Measurements from ENCODE around the gene MIDN. TPM values are rescaled to one million over a fixed set of nuclear protein-coding genes. Genes with fewer than 3 reads are reported as not detected.

The MIDN gene
- total RNA-seq, 4 donors from 2014 or later: 20.3 to 72.2 (median 31.8) TPM

DNA sequence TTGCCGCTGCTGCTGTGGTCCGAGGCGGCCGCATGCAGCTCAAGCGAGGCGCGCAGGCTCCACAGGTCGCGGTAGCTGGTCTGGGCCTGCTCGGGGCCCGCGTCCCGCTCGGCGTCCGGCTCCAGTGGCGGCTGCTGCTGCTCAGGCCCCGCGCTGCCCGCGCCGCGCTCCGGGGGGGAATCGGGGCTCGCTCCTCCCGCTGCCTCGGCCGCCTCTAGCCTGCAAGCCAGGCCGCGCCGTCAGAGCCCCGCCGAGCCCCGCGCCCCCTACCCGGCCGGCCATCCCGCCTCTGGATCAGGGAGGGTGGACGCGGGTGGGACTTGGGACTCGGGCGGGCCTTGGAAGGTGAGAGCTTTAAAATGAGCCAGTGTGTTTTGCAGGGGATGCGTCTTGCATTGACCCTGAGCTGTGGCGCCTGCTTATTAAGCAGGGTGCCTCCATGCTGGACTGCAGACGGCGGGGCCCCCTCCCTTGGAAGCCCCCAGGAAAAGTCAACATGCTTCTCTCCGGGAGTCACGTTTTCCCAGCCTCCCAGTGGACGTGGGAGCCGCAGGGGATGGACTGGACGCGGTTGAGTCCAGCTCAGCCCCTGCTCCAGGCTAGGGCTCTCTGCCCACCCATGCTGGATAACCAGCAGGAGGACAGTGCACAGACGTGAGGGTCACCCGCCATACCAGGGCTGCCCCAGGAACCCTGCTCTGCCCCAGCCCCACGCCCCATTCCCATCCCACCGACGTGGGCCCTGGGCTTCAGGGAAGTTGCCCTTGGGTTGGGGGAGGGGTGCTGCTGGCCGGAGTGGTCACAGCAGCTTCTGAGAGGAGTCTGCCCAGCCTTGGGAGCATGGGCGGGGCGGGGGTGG is 18.2 kb upstream of the MIDN start:
- H3K4me3 ChIP-seq: no peak overlapping the region
- H3K9me3 ChIP-seq: no peaks in the 10 kb centered on the region
- peaks cover 20 to 39% (median 32%) of the 10 kb centered on the region in 4 donors for H3K36me3 ChIP-seq
- peaks cover 16 to 22% (median 20%) of the 10 kb centered on the region in 4 donors for H3K4me1 ChIP-seq
- DNase-seq (ENCODE audit: extremely low spot score): no peak
- H3K27me3 ChIP-seq: no peaks in the 10 kb centered on the region
- intact Hi-C loops (cut with DNase I): no loop called here
- WGBS: 84% methylated on average over 29 of the region's 61 CpGs
- no peak overlapping the region for H3K27ac ChIP-seq (replicated peaks in 1 of 4)
- no peak for TF ChIP-seq EP300 (IDR thresholded peaks at IDR 0.05)
- no peak for TF ChIP-seq POLR2A (IDR thresholded peaks at IDR 0.05; ENCODE audit: low read depth)
- TF ChIP-seq POLR2AphosphoS5 (IDR thresholded peaks at IDR 0.05): no peak
- TF ChIP-seq, protein P1, sequence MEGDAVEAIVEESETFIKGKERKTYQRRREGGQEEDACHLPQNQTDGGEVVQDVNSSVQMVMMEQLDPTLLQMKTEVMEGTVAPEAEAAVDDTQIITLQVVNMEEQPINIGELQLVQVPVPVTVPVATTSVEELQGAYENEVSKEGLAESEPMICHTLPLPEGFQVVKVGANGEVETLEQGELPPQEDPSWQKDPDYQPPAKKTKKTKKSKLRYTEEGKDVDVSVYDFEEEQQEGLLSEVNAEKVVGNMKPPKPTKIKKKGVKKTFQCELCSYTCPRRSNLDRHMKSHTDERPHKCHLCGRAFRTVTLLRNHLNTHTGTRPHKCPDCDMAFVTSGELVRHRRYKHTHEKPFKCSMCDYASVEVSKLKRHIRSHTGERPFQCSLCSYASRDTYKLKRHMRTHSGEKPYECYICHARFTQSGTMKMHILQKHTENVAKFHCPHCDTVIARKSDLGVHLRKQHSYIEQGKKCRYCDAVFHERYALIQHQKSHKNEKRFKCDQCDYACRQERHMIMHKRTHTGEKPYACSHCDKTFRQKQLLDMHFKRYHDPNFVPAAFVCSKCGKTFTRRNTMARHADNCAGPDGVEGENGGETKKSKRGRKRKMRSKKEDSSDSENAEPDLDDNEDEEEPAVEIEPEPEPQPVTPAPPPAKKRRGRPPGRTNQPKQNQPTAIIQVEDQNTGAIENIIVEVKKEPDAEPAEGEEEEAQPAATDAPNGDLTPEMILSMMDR (IDR thresholded peaks at IDR 0.05): no peak

DNA sequence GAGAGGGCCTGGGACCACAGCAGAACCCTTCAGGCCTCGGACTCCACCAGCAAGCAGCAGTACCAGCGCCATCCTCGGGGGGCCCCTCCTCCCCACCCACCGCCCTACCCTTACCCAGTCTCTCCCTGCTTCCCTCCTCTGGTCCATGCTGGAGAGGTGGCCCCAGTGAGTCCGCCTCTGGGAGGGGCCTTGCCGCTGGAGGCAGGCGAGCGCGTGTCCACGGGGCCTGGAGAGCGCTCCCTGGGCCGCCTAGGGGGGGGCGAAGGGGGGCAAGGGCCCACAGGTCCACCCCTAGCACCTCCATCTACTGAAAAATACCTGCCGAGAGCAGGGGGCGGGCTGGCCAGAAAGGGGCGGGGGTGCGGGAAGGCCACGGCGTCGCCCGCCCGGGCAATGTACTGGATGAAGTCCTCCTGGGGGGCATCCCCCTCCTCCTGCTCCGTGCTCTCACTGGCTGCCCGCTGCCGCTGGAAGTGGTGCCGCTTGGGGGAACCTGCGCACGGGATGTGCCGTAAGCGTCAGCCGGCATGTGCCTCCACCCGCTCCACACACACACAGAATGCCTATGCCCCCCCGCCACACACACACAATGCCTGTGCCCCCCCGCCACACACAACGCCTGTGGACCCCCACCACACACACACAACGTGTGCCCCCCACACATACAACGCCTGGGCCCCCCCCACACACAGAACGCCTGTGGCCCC is 17.4 kb upstream of the MIDN start:
- WGBS: 86% methylated on average over 10 of the region's 38 CpGs
- no peaks in the 10 kb centered on the region for H3K9me3 ChIP-seq
- H3K4me3 ChIP-seq: no peak overlapping the region
- no peak for DNase-seq (ENCODE audit: extremely low spot score)
- H3K27me3 ChIP-seq: no peaks in the 10 kb centered on the region
- H3K36me3 ChIP-seq: peaks cover 20 to 31% (median 24%) of the 10 kb centered on the region in 4 donors
- TF ChIP-seq POLR2A (IDR thresholded peaks at IDR 0.05; ENCODE audit: low read depth) (no peak), POLR2AphosphoS5 (IDR thresholded peaks at IDR 0.05) (no peak), EP300 (IDR thresholded peaks at IDR 0.05) (no peak)
- TF ChIP-seq, protein P1 (IDR thresholded peaks at IDR 0.05): no peak
- intact Hi-C loops (cut with DNase I): no loop called here
- no peak overlapping the region for H3K27ac ChIP-seq (replicated peaks in 1 of 4)
- peaks cover 16 to 24% (median 20%) of the 10 kb centered on the region in 4 donors for H3K4me1 ChIP-seq

DNA sequence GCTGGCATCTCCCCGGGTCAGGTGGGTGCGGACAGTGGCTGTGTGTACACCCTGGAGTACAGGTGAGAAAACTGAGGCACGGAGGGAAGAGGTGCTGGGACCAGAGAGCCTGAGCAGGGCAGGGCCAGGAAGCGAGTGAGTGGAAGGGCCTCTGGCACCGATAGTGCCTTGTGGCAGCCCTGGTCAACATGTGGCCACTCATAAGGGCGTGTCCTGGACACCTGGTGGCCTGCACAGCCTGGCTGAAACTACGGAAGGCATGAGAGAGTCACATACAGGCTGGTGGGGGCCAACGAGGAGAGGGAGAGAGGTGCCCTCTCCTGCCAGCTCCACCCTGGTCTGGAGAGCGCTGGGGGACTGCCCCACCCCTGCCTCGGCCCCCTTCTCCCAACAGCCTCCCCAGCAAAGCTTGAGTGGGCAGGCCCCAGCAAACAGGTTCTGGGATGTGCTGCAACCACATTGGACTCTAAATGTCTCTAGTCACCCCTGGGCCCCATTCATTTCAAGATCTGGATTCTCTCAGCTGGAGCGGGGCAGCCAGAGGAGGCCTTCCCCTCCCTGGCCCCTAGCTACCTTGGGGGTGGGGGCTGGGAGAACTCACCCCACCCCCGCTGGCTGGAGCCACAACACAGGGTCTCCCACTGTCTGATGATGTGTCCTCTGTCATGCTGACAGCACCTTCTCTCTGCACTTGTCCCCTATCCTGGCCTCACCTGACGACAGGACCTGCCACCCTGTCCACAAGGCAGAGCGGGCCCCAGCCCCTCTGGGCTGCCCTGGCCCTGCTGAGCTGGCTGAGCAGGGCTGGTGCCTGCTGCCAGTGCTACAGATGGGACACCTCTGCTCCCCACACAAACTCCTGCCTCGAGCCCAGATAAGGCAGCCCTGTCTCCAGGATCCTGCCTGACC is 16.4 kb upstream of the MIDN start:
- H3K4me1 ChIP-seq: peaks cover 18 to 34% (median 29%) of the 10 kb centered on the region in 4 donors
- no peaks in the 10 kb centered on the region for H3K9me3 ChIP-seq
- peaks cover 0 to 9% (median under 1%) of the 10 kb centered on the region in 4 donors for H3K27me3 ChIP-seq
- no peak overlapping the region for H3K4me3 ChIP-seq
- H3K36me3 ChIP-seq: peaks cover 12 to 21% (median 14%) of the 10 kb centered on the region in 4 donors
- 75% methylated on average over 8 of the region's 15 CpGs for WGBS
- H3K27ac ChIP-seq (replicated peaks in 1 of 4): peak overlapping the region; percentile 35 to 46 (median 40)
- intact Hi-C loops (cut with DNase I): no loop called here
- no peak for DNase-seq (ENCODE audit: extremely low spot score)
- TF ChIP-seq POLR2A (IDR thresholded peaks at IDR 0.05; ENCODE audit: low read depth) (no peak), EP300 (IDR thresholded peaks at IDR 0.05) (no peak), POLR2AphosphoS5 (IDR thresholded peaks at IDR 0.05) (no peak)
- TF ChIP-seq, protein P1 (IDR thresholded peaks at IDR 0.05): no peak

DNA sequence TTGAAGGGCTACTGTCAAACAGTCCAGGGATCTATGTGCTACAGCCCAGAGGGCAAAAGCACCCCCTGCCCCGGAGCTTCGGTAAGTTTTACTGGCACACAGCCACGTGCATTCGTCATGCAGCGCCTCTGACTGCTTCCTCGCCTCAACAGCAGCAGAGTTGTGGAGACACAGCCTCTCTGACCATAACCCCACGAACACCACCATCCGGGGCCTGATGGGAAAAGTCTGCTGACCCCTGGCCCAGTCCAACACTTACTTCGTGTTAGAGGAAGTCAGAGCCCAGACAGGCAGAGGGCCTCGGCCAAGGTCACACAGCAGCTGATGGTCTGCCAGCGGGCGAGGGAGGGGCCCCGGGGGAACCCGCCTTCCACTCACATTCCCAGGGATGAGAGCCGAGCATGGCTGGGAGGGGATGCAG is 15.7 kb upstream of the MIDN start:
- Histone ChIP-seq H3K4me1 (peaks cover 23 to 41% (median 35%) of the 10 kb centered on the region in 4 donors), H3K36me3 (peaks cover 6 to 14% (median 7%) of the 10 kb centered on the region in 4 donors), H3K9me3 (no peaks in the 10 kb centered on the region), H3K27me3 (peaks cover 0 to 14% (median 2%) of the 10 kb centered on the region in 4 donors), H3K27ac (replicated peaks in 1 of 4) (peak overlapping the region; percentile 35 to 46 (median 40)), H3K4me3 (no peak overlapping the region)
- intact Hi-C loops (cut with DNase I): no loop called here
- 10% methylated on average over 9 of the region's 15 CpGs for WGBS
- no peak for DNase-seq (ENCODE audit: extremely low spot score)
- TF ChIP-seq, protein P1 (IDR thresholded peaks at IDR 0.05): no peak
- TF ChIP-seq EP300 (IDR thresholded peaks at IDR 0.05) (no peak), POLR2A (IDR thresholded peaks at IDR 0.05; ENCODE audit: low read depth) (no peak), POLR2AphosphoS5 (IDR thresholded peaks at IDR 0.05) (no peak)
